OCI-M1 (cell line): ENCODE measurements around the gene PHLDA1.
"Not testable (repeated sequence)": the region's sequence is repeated elsewhere in the genome, so short reads cannot be mapped to it uniquely, and the experiment has no call there.

Experiments
- DNase-seq: peaks from one replicate; lab custom pipeline; 2025; lab: John Stamatoyannopoulos, UW

The PHLDA1 gene

GRCh38 chr12:76018672-76019071, 12.9 kb downstream of the PHLDA1 start:
- DNase-seq = no peak

DNA sequence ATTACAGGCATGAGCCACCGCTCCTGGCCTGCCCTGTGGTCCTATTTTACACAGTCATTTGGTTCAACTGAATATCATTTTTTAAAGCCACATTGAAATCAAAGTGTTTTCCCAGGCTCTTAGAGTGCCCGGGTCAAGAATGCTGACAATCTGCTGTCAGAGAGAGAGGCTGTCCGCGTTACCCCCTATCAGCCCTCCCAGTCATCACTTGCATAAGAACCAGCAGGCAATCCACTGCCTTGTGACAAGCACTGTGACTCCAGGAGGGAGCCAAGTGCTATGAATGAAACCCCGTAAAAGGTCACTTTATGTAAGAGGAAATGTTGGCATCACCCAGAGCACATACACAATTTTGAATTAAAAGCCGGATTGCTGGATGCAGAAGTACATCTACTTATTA, 13.5 kb downstream of the PHLDA1 start:
- DNase-seq = no peak

DNA sequence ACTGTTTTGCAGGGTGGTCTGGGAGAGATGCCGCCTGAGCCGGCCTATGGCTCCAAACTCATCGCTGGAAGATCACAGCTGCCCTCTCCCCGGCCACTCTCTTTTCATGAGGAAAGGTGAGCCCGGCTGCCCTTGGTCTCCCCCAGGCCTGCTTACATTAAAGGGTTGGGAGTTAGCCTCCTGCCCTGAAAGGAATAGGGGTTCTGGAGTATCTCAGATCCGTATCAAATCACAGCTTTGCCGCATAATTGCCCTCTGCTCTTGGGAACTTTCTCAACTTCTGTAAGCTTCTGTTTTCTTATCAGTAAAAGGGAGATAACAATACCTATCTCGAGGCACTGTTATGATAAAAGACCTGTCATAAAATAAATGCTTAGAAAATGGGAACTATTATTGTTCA, 17.6 kb downstream of the PHLDA1 start:
- no peak for DNase-seq

DNA sequence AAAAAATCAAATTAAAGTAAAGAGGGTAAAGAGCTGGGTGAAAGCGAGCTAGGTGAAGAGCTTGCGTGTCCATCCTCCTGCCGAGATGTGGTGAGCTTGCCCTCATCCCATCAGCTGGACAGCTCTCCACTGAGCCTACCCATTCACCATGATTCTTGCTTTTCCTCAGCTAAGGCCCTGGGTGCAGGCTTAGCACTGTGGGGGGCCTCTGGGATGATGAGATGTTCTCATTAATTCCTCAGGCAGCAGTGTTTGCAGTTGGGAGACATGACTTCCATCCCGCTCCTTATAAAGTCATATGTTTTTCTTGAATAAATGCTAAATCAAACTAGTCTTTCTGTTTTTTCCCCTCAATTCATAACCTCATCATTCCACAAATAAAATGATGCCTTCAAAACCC, 18.0 kb downstream of the PHLDA1 start:
- no peak for DNase-seq

DNA sequence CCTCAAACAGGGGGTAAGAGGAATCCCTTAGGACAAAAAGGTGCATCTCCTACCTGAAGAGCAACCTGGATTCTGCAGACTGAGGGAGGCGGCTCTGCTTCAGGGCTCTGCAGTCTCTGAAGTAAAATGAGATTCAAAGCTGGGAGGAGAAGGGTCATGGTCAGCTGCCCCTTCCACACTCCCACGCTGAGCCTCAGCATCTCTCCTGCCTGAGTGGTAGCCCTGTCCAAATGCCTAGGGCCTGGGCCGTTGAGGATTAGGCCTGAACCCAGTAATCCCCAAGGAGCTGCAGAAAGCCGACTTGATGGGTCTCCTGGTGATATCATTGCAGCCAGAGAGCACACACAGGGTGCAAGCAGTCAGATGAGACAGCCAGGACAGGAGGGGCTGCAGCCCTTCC, 18.9 kb downstream of the PHLDA1 start:
- no peak for DNase-seq

DNA sequence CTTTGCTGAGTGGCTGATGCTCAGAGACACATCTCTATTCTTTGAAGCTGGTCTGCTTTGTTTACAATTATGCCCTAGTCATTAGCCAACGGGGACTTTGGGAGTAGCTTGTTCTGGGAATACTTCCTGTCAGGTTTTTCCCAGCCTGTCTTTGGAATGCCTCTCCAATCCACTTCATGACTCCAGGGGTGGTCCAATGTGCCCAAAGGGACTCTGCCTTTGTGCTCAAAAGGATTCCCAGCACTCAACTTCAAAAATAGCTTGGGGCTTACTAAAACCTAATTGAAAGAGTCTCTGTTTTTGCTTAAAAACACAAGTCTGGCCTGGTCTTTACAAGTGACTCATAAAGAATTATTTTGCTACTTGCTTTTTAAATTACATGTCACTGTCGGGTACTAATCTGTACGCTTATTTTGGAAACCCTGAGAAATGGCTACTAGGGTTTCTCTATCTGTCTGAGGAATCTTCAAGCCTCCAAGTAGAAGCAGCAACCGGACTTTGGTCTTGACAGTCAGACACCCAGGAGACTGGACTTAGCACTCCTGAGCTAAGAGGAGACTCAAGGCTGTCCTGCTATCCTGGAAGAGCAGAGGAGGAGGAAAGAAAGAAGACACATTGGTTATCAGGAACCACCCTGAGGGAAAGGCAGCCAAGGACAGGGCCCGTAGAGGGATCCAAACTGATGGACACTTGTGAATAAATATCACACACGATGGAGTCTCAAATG, 20.7 kb downstream of the PHLDA1 start:
- no peak for DNase-seq

- no peak for DNase-seq
Observed at GRCh38 chr12:76008428-76008827, 23.1 kb downstream of the PHLDA1 start.

DNA sequence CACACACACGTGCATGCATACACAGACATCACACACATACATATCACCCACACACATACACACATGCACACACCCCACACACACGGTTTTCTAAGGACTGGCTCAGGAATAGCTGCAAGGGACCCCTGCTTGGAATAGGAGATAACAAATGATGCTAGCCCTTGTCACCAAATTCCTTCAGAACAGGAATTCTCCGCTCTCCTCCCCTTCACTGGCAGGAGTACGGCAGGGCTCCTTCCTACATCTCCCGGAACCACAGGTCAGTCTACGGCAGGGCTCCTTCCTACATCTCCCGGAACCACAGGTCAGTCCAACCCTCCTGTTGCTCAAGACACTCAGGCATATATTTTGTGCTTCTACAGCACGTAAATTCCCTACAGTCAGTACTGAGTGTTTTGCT, 23.9 kb downstream of the PHLDA1 start:
- no peak for DNase-seq

GRCh38 chr12:76006028-76006925, 25.3 kb downstream of the PHLDA1 start:
- DNase-seq = no peak

DNA sequence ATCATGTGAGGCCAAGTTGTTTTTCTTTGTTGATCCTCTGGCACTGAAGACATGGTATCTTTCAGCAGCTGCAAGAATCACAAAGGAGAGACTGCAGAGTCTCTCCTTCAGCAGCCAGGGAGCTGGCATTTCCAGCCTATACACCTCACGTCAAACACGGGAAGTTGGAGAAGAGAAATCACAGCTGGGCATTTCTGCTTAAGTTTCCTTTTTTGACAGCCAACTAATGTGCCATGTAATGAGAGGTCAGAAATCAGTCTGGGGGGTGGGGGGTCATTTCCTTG, 28.3 kb downstream of the PHLDA1 start:
- no peak for DNase-seq

DNA sequence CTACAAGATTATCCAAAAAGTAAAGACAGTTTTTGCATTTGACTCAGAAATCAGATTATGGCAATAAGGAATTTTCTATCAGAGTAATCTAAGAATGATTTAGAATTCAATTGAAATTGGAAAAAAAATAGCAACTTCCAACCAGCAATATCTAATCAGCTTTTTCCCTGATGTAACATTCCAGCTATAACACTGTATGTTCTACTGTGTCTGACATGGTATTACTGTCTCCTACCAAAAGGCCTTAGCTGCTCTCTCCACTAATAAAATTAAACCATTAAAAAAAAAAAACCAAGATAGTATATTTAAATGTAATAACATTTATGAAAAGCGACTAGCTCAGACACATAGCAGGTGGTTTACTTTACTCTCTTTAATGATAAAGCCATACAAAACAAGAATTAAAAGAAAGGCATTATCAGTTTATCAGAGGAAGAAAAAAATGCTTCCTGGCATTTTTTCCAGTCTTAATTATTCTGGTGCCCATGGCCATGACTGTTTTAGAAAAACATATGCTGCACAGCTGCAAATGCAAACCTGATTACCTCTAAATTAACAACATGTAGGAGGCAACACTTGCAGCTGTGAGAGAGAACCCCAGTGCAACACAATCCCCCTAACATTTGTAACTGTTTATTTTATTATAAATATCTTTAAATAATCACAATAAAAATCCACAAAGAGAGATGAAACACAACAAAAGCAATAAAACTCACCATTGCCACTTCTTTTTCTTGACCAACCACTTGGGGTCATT, 28.8 kb downstream of the PHLDA1 start:
- no peak for DNase-seq

- no peak for DNase-seq
Observed at GRCh38 chr12:75998292-75999063, 33.1 kb downstream of the PHLDA1 start.

- DNase-seq = no peak
Observed at GRCh38 chr12:75997658-75998057, 33.9 kb downstream of the PHLDA1 start.

- no peak for DNase-seq
Observed at GRCh38 chr12:75996861-75997447, 34.6 kb downstream of the PHLDA1 start.

DNA sequence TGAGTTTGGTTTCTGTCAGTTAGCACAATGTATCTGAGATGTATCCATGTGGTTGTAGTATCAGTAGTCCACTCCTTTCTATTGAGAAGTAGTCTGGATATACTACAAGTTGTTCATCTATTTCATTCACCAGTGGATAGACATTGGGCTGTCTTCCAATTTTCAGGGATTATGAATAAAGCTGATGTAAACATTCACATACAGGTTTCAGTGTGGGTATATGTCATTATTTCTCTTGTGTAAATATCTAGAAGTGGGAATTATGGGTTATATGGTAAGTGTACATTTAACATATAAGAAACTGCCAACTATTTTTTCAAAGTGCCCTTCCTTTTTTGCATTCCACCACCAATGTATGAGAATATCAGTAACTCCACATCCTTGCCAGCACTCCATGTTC, 35.9 kb downstream of the PHLDA1 start:
- DNase-seq = no peak

- DNase-seq = no peak
Observed at GRCh38 chr12:75994069-75994740, 37.4 kb downstream of the PHLDA1 start.

DNA sequence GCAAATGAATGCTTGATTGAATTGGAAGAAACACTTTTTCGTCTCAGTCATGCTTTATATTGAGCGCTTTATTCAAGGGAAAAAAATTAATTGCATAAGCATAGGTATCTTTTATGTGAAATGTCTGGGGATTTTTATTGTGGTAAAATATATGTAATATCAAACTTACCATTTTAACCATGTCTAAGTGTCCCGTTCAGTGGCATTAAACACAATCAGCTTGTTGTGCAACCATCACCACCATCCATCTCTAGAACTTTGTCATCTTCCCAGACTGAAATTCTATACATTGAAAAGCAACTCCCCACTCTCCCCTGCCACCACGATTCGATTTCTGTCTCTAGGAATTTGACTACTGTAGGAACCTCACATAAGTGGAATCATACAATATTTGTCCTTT, 39.8 kb downstream of the PHLDA1 start:
- DNase-seq = no peak

DNA sequence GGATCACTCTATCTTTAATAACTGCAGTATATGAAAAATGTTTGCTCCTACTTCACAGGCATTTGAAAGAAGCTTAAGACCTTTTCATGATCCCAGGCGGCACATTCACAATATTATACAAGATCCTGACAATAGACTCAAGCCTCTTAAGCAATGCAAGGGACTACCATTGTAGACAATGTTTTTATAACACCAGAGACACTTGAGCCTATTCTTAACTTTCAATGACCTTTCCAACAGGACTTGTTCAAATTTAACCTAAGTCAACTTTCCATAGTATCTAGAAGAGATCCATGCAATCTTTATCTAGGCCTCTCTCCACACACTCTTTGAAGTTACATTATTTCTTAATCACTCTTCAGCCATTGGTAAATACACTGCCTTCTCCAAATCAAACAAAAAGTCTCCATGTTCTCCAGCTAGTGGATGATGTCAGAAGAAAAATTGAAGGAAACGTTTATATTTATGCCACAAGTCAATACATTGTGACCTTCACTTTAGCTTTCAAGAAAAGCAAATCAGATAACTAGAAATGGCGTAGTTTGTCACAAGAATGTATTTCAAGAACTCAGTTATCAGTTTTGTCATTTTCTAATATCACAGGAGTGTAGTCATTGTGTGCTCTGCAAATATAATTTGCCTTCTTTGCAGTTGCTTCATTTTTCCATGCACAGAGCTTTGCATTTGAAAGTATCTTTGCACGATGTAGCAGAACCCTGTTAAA, 41.2 kb downstream of the PHLDA1 start:
- DNase-seq = no peak

DNA sequence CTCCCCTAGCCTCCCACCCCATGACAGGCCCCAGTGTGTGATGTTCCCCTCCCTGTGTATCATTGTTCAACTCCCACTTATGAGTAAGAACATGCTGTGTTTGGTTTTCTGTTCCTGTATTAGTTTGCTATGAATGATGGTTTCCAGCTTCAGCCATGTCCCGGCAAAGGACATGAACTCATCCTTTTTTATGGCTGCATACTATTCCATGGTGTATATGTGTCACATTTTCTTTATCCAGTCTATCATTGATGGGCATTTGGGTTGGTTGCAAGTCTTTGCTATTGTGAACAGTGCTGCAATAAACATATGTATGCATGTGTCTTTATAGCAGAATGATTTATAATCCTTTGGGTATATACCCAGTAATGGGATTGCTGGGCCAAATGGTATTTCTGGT, 43.9 kb downstream of the PHLDA1 start:
- not testable (repeated sequence) for DNase-seq

- no peak for DNase-seq
Observed at GRCh38 chr12:75986001-75986746, 45.4 kb downstream of the PHLDA1 start.
